Gastrocnemius medialis (tissue), 4 donors: Measurements from ENCODE around the gene CCDC77. TPM values are rescaled to one million over a fixed set of nuclear protein-coding genes. Genes with fewer than 3 reads are reported as not detected.
A peak's percentile ranks its signal among the peaks of the same experiment; 100 is the strongest.

ENCODE experiments used
- ATAC-seq, 2 donors: fragments of 150-250 bp; one replicate each; pipeline ENCODE4 v1.9.1; 2016
- DNase-seq, 2 donors: peaks; one replicate each; pipeline ENCODE4 v3.0.0-alpha.2; 2019
- H3K27ac ChIP-seq, 4 donors: fragments of 200-600 bp; sonication (generic); 1 replicate in 1 of 4; 2 replicates in 3 of 4; pipeline ENCODE4 v1.5.1; 2016 to 2018; ENCODE audit warnings: mild to moderate bottlenecking in 2 of 4, moderate library complexity in 1 of 4
- H3K27me3 ChIP-seq, 3 donors: fragments of 200-600 bp; sonication (generic) in 2 of 3; 1 replicate in 1 of 3; 2 replicates in 2 of 3; pipeline versions ENCODE4 v1.5.1 to v1.6.0; 2016 to 2019; ENCODE audit warnings: mild to moderate bottlenecking in 1 of 3, moderate library complexity in 1 of 3
- H3K36me3 ChIP-seq, 2 donors: fragments of 200-600 bp; sonication (generic) in 1 of 2; one replicate each; pipeline ENCODE4 v1.5.1; 2017 to 2018
- H3K4me1 ChIP-seq, 2 donors: fragments of 200-600 bp; sonication (generic) in 1 of 2; one replicate each; pipeline ENCODE4 v1.5.1; 2016 to 2017; ENCODE audit warnings: mild to moderate bottlenecking in 2 of 2
- H3K4me3 ChIP-seq, 4 donors: fragments of 200-600 bp; sonication (generic) in 3 of 4; 1 replicate in 1 of 4; 2 replicates in 3 of 4; pipeline ENCODE4 v1.5.1; 2016 to 2019; ENCODE audit warnings: mild to moderate bottlenecking in 2 of 4
- H3K9me3 ChIP-seq, 3 donors: fragments of 200-600 bp; sonication (generic) in 2 of 3; 1 replicate in 1 of 3; 2 replicates in 2 of 3; pipeline ENCODE4 v1.5.1; 2016 to 2019
- CTCF ChIP-seq, 5 experiments: fragments of 450-650 bp in 3 of 5; fragments of 200-600 bp in 2 of 5; sonication (generic) in 2 of 5; IDR thresholded peaks in 4 of 5; conservative IDR thresholded peaks in 1 of 5; 1 replicate in 4 of 5; 2 replicates in 1 of 5; pipeline ENCODE4 v1.5.1; 2016 to 2019; ENCODE audit warnings: antibody characterized with exemption in 5 of 5, mild to moderate bottlenecking in 3 of 5, moderate library complexity in 3 of 5
- POLR2A ChIP-seq, 2 donors: fragments of 450-650 bp; IDR thresholded peaks; one replicate each; pipeline ENCODE4 v1.6.1; 2017; ENCODE audit warnings: antibody characterized with exemption in 2 of 2, mild to moderate bottlenecking in 2 of 2, moderate library complexity in 2 of 2
- in situ Hi-C, 4 donors: fragments of 200-750 bp; cut with MboI; loops; one replicate each; pipeline versions ENCODE4 v1.15.0 to v1.8.0; 2017; ENCODE audit warnings: low sequenced_read_pairs in 4 of 4
- intact Hi-C: fragments of 100-400 bp; cut with DNase I; formaldehyde crosslinking; loops from one replicate; pipeline ENCODE4 v1.15.1; 2023; ENCODE audit warnings: low total_unique reads
- total RNA-seq, 4 donors: library from RNA; depleted of rRNA; stranded (reverse); fragments of >200 nt; gene quantifications; one replicate each; pipeline versions ENCODE4 v1.1.0 to v1.2.3, GENCODE V29; 2016

CCDC77 gene
- total RNA-seq, 4 donors from 2014 or later: 2.6 to 20.2 (median 7.4) TPM

DNA sequence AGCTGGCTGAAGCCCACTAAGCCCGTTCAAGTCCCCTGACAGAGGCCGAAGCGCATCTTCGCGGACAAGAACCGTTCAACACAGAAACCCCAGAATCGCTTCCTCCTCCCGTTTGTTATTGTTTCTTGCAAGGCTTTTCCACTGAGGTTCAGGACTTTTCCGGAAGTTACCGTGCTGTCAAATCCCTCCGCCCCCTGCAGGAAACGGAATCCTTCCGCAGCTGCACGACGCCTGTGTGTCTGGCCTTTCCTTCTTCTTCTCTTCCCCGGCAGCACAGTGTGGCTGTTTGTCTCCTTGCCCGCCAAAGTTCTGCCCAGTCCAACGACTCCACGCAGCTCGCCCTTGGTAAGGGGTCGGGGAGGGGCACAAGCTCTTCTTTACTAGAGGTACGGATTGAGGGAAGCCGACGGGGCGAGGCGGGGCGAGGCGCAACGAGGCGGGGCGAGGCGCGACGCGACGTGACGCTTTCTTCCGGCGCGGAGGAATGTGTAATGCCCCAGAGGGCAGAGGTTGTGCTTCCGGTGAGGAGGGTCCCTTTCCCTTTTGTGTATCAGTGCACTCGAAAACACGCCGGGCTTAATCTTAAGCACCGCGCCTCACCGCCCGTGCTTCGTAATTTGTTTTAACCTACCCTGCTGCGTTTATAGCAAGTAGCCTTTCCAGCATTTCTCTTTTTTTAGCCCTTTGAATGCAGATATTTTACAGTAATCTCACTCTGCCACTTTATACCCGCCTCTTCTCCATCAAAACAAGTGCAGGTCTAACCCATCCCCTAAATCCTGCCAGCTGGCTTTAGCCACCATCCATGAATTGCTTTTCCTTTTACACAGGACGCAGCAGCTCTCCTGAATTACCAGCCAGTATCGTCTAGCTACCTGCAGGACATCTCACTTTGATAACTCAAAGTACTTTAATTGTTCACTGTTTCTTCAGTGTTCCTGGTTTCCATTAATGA, 12.0 kb upstream of the CCDC77 start, which contains the start of gene KDM5A:
KDM5A (minus strand) TSS at position 179 of the 955 bp plus-strand sequence. CDS start 229 bp downstream, outside the sequence.
- Histone ChIP-seq H3K36me3 (peaks cover 0 to 4% of the 10 kb centered on the region in 2 donors), H3K27ac (peak within 1 kb of the TSS; percentile 91 to 95 (median 94)), H3K27me3 (no peaks in the 10 kb centered on the region), H3K4me3 (peak within 1 kb of the TSS; percentile 89 to 98 (median 92)), H3K9me3 (no peaks in the 10 kb centered on the region), H3K4me1 (peaks cover 37 to 39% of the 10 kb centered on the region in 2 donors)
- in situ Hi-C loops (no loop called here), intact Hi-C loops (loop anchor here (1.0 kb wide), 1 partner anchor 12 kb away; the partner anchor contains the start of gene CCDC77)
- DNase-seq: peak; percentile 82 to 83
- peak; percentile 97 to 98 for ATAC-seq
- no peak for TF ChIP-seq CTCF (IDR thresholded peaks at IDR 0.05 in 4 of 5, conservative IDR thresholded peaks at IDR 0.05 in 1 of 5)
- TF ChIP-seq POLR2A (IDR thresholded peaks at IDR 0.05): peak; percentile 19 to 27

GRCh38 chr12:400828-401227, 616 bp upstream of the CCDC77 start:
- intact Hi-C loops: loop anchor here (1.0 to 5.0 kb wide), 2 partner anchors 12 to 351 kb away; partner anchors contain the start of genes KDM5A and WNK1
- ATAC-seq (no peak), DNase-seq (no peak)
- Histone ChIP-seq H3K9me3 (no peaks in the 10 kb centered on the region), H3K4me3 (peak overlapping the region; percentile 70 to 80 (median 72)), H3K36me3 (no peaks in the 10 kb centered on the region), H3K27ac (peak overlapping the region; percentile 81 to 87 (median 82)), H3K27me3 (no peaks in the 10 kb centered on the region), H3K4me1 (peaks cover 16 to 19% of the 10 kb centered on the region in 2 donors)
- no peak for TF ChIP-seq CTCF (IDR thresholded peaks at IDR 0.05 in 4 of 5, conservative IDR thresholded peaks at IDR 0.05 in 1 of 5)
- in situ Hi-C loops: no loop called here

- H3K9me3 ChIP-seq: no peaks in the 10 kb centered on the region
- ATAC-seq: no peak
- intact Hi-C loops (loop anchor here (5.0 kb wide), 1 partner anchor 350 kb away; the partner anchor contains the start of gene WNK1), in situ Hi-C loops (no loop called here)
- peaks cover 19% of the 10 kb centered on the region in 2 donors for H3K4me1 ChIP-seq
- peaks cover 0 to 3% of the 10 kb centered on the region in 2 donors for H3K36me3 ChIP-seq
- no peaks in the 10 kb centered on the region for H3K27me3 ChIP-seq
- H3K27ac ChIP-seq: peak overlapping the region; percentile 81 to 87 (median 82)
- DNase-seq: no peak
- TF ChIP-seq POLR2A (IDR thresholded peaks at IDR 0.05) (no peak), CTCF (IDR thresholded peaks at IDR 0.05 in 4 of 5, conservative IDR thresholded peaks at IDR 0.05 in 1 of 5) (no peak)
- H3K4me3 ChIP-seq: peak overlapping the region; percentile 70 to 80 (median 72)
These were observed 565 bp downstream of the CCDC77 start for GRCh38 chr12:402029-402389.

- Histone ChIP-seq H3K4me1 (no peaks in the 10 kb centered on the region), H3K36me3 (peaks cover 0 to 50% of the 10 kb centered on the region in 2 donors), H3K9me3 (no peaks in the 10 kb centered on the region), H3K27ac (no peak overlapping the region), H3K27me3 (no peaks in the 10 kb centered on the region), H3K4me3 (no peak overlapping the region)
- ATAC-seq (no peak), DNase-seq (no peak)
- in situ Hi-C loops: no loop called here
- TF ChIP-seq POLR2A (IDR thresholded peaks at IDR 0.05) (no peak), CTCF (IDR thresholded peaks at IDR 0.05 in 4 of 5, conservative IDR thresholded peaks at IDR 0.05 in 1 of 5) (no peak)
- intact Hi-C loops: no loop called here
These were observed 13.4 kb downstream of the CCDC77 start for GRCh38 chr12:414859-415258.
